GM12878 (cell line): Measurements from ENCODE around the gene UFM1. TPM values are rescaled to one million over a fixed set of nuclear protein-coding genes. Genes with fewer than 3 reads are reported as not detected.
"Not testable (repeated sequence)": the region's sequence is repeated elsewhere in the genome, so short reads cannot be mapped to it uniquely, and the experiment has no call there.

Experiments
- ATAC-seq: fragments of 200-7000 bp; cut with Tn5 transposase; 3 replicates; pipeline ENCODE4 v1.9.1; 2020; ENCODE audit warnings: mild to moderate bottlenecking, moderate library complexity
- BruUV-seq: library from RNA; stranded (reverse); fragments of 400-500 nt; replicated peaks from 2 replicates; lab custom pipeline; 2021; lab: Mats Ljungman, UMichigan
- CTCF ChIA-PET: fragments of 300-600 bp; sonication (Branson Sonifier 250); formaldehyde crosslinking; extraction: SDS; loops from one replicate; lab custom pipeline; 2021; ENCODE audit warnings: inconsistent platforms; lab: Yijun Ruan, JAX
- POLR2A ChIA-PET: fragments of 350-600 bp; formaldehyde crosslinking; extraction: SDS; loops from one replicate; lab custom pipeline; 2021; ENCODE audit warnings: inconsistent platforms; lab: Charles Lee
- RAD21 ChIA-PET: fragments of 300-600 bp; sonication (Branson Sonifier 250); formaldehyde crosslinking; loops from one replicate; lab custom pipeline; 2023; ENCODE audit warnings: antibody characterized with exemption; ENCODE audit not compliant: unreplicated experiment; lab: Charles Lee
- SMC1A ChIA-PET: fragments of 300-600 bp; sonication (Branson Sonifier 250); formaldehyde crosslinking; loops from one replicate; lab custom pipeline; 2023; ENCODE audit not compliant: unreplicated experiment, uncharacterized antibody; lab: Charles Lee
- DNase-seq: peaks from one replicate; pipeline ENCODE4 v3.0.0-alpha.2; 2011; ENCODE audit warnings: low read depth, low spot score
- FAIRE-seq: peaks from 3 replicates; lab custom pipeline; 2011; peaks lifted over from hg19 to GRCh38; lab: Jason Lieb, UNC
- H2AFZ ChIP-seq: 2 replicates; pipeline ENCODE4 v1.6.0; 2011; ENCODE audit warnings: low read depth, low read length, control low read depth; ENCODE audit not compliant: control insufficient read depth
- H3K27ac ChIP-seq: 2 replicates; pipeline ENCODE4 v1.5.1; 2011; ENCODE audit warnings: control low read depth; ENCODE audit not compliant: control insufficient read depth, insufficient read depth
- H3K27me3 ChIP-seq, 2 experiments: replicated peaks in 1 of 2; 2 replicates each; pipeline versions ENCODE4 v1.6.0 to v1.6.1; 2011; ENCODE audit warnings: low read length in 1 of 2; ENCODE audit not compliant: control insufficient read depth in 2 of 2, insufficient read depth in 2 of 2
- H3K36me3 ChIP-seq, 2 experiments: 2 replicates each; pipeline ENCODE4 v1.5.1; 2011; ENCODE audit warnings: low read length in 1 of 2; ENCODE audit not compliant: control insufficient read depth in 2 of 2, insufficient read depth in 2 of 2
- H3K4me1 ChIP-seq: 2 replicates; pipeline ENCODE4 v1.6.1; 2011; ENCODE audit warnings: mild to moderate bottlenecking, low read length, moderate library complexity, mixed read lengths; ENCODE audit not compliant: control insufficient read depth, insufficient read depth
- H3K4me2 ChIP-seq: 2 replicates; pipeline ENCODE4 v1.6.0; 2011; ENCODE audit warnings: control low read depth; ENCODE audit not compliant: control insufficient read depth, insufficient read depth
- H3K4me3 ChIP-seq: fragments of 200-600 bp; sonication (generic); 2 replicates; pipeline ENCODE4 v1.5.1; 2016
- H3K79me2 ChIP-seq: 2 replicates; pipeline ENCODE4 v1.6.0; 2011; ENCODE audit warnings: low read length; ENCODE audit not compliant: control insufficient read depth, insufficient read depth
- H3K9ac ChIP-seq: 2 replicates; pipeline ENCODE4 v1.8.0; 2011; ENCODE audit warnings: low read length, control low read depth, mixed read lengths; ENCODE audit not compliant: control insufficient read depth, insufficient read depth
- H3K9me3 ChIP-seq: replicated peaks from 3 replicates; pipeline ENCODE4 v1.5.1; 2011; ENCODE audit warnings: mild to moderate bottlenecking, low read length; ENCODE audit not compliant: control insufficient read depth, insufficient read depth
- H4K20me1 ChIP-seq: 2 replicates; pipeline ENCODE4 v1.6.0; 2011; ENCODE audit not compliant: control insufficient read depth, insufficient read depth
- WGBS: methylation state at CpG from one replicate; pipeline ENCODE4 v1.1.6; 2016; ENCODE audit warnings: low lambda C conversion rate; ENCODE audit not compliant: insufficient replicate concordance, insufficient coverage; ENCODE audit errors: missing lambda C conversion rate; 5-methylcytosine and 5-hydroxymethylcytosine counted together
- in situ Hi-C: fragments of 300-500 bp; cut with MboI; formaldehyde crosslinking; loops from 9 replicates; pipeline ENCODE4 v1.14.3; 2018; ENCODE audit warnings: mixed read lengths
- intact Hi-C: fragments of 100-400 bp; cut with micrococcal nuclease; formaldehyde crosslinking; loops from one replicate; pipeline ENCODE4 v1.14.2; 2022; ENCODE audit not compliant: unreplicated experiment
- polyA plus RNA-seq, 11 experiments: library from polyadenylated mRNA; depleted of rRNA in 4 of 11; unstranded in 6 of 11; stranded (reverse) in 5 of 11; fragments of >200 nt; fragmentation: Nextera tagmentation in 4 of 11; fragmentation: Illumina TruSeq in 1 of 11; extraction: Ambion mirVana in 4 of 11; extraction: Trizol in 1 of 11; gene quantifications; 1 replicate in 1 of 11; 2 replicates in 10 of 11; pipeline versions ENCODE4 v1.2.1 to v1.2.3, GENCODE V29; 2011 to 2016; ENCODE audit warnings: inconsistent platforms in 2 of 11, missing spikeins in 2 of 11, low read depth in 1 of 11
- total RNA-seq, 4 experiments: library from RNA; depleted of rRNA in 3 of 4; stranded (reverse); fragments of >200 nt in 3 of 4; fragmentation: Illumina TruSeq in 1 of 4; extraction: Trizol in 1 of 4; gene quantifications; 2 replicates each; pipeline versions ENCODE4 v1.2.1 to v1.2.3, GENCODE V29; 2013 to 2021
- TF ChIP-seq, protein P1 (sequence below): fragments of 450-650 bp; IDR thresholded peaks from 2 replicates; pipeline ENCODE4 v1.6.1; 2016; ENCODE audit warnings: mild to moderate bottlenecking, moderate library complexity, borderline replicate concordance

The UFM1 gene
- total and polyA plus RNA-seq, 10 of the 15 experiments (the other 5 are each of a cell fraction or from before 2014, with no cell fraction given) = 40.8 to 96.5 (median 73.8) TPM

DNA sequence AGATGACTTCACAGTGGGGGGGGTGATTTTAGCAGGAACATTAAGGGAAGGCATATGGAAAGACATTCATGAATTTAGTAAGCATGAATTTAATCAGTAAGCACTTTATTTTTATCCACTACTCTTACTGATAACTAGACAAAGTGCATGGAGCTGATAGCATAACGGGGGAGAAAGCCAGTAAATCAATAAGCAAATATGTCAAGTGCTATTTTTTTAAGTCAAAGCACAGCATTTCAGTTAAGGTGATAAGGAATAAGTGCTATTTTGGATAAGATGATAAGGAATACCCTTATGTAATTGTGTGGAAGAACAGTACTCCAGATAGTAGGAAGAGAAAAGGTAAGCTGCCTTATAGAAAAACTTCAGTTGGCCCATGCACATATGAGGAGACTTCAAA lies 19.4 kb downstream of the UFM1 start:
- ChIA-PET SMC1A (interaction anchor here (1.3 kb wide), 1 partner anchor 10 kb away, joined by 3 read pairs; no protein-coding TSS in a partner anchor), POLR2A (no interaction called here), CTCF (interaction anchor here (0.6 kb wide), 1 partner anchor 23 kb away, joined by 4 read pairs; no protein-coding TSS in a partner anchor)
- Histone ChIP-seq H4K20me1 (no peaks in the 10 kb centered on the region), H3K9ac (no peak overlapping the region), H3K9me3 (no peaks in the 10 kb centered on the region), H3K27me3 (no peaks in the 10 kb centered on the region), H3K4me2 (no peak overlapping the region), H3K27ac (no peak overlapping the region), H3K79me2 (no peaks in the 10 kb centered on the region), H3K4me3 (no peak overlapping the region)
- 0% methylated on average over 1 of the region's 1 CpG for WGBS
- no peak for FAIRE-seq
- no peak for DNase-seq
- no peak for ATAC-seq
- BruUV-seq = no TSS peak
- TF ChIP-seq, protein P1, sequence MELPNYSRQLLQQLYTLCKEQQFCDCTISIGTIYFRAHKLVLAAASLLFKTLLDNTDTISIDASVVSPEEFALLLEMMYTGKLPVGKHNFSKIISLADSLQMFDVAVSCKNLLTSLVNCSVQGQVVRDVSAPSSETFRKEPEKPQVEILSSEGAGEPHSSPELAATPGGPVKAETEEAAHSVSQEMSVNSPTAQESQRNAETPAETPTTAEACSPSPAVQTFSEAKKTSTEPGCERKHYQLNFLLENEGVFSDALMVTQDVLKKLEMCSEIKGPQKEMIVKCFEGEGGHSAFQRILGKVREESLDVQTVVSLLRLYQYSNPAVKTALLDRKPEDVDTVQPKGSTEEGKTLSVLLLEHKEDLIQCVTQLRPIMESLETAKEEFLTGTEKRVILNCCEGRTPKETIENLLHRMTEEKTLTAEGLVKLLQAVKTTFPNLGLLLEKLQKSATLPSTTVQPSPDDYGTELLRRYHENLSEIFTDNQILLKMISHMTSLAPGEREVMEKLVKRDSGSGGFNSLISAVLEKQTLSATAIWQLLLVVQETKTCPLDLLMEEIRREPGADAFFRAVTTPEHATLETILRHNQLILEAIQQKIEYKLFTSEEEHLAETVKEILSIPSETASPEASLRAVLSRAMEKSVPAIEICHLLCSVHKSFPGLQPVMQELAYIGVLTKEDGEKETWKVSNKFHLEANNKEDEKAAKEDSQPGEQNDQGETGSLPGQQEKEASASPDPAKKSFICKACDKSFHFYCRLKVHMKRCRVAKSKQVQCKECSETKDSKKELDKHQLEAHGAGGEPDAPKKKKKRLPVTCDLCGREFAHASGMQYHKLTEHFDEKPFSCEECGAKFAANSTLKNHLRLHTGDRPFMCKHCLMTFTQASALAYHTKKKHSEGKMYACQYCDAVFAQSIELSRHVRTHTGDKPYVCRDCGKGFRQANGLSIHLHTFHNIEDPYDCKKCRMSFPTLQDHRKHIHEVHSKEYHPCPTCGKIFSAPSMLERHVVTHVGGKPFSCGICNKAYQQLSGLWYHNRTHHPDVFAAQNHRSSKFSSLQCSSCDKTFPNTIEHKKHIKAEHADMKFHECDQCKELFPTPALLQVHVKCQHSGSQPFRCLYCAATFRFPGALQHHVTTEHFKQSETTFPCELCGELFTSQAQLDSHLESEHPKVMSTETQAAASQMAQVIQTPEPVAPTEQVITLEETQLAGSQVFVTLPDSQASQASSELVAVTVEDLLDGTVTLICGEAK = no peak
- TF ChIP-seq, all 136 proteins: peak for 0
- no peaks in the 10 kb centered on the region for H3K4me1 ChIP-seq
- intact Hi-C loops = no loop called here
- no peak overlapping the region for H2AFZ ChIP-seq
- RAD21 ChIA-PET = no interaction called here
- in situ Hi-C loops = loop anchor here (25.0 kb wide), 1 partner anchor 1307 kb away; the partner anchor contains the start of gene SUPT20H
- no peaks in the 10 kb centered on the region for H3K36me3 ChIP-seq

DNA sequence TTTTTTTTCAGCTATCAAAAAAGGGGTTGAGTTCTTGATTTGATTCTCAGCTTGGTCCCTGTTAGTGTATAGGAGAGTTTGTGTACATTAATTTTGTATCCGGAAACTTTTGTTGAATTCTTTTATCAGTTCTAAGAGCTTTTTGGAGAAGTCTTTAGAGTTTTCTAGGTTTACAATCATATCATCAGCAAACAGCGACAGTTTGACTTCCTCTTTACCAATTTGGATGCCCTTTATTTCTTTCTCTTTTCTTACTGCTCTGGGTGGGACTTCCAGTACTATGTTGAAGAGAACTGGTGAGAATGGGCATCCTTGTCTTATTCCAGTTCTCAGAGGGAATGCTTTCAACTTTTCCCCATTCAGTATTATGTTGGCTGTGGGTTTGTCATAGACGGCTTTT lies 20.4 kb downstream of the UFM1 start:
- in situ Hi-C loops = loop anchor here (25.0 kb wide), 1 partner anchor 1308 kb away; the partner anchor contains the start of gene SUPT20H
- ATAC-seq, BruUV-seq, H3K79me2 ChIP-seq, POLR2A ChIA-PET, FAIRE-seq, H3K27me3 ChIP-seq, SMC1A ChIA-PET, H2AFZ ChIP-seq, DNase-seq, H3K36me3 ChIP-seq, intact Hi-C loops, H3K9me3 ChIP-seq, H3K4me2 ChIP-seq, H3K9ac ChIP-seq, H3K4me3 ChIP-seq, H4K20me1 ChIP-seq, H3K4me1 ChIP-seq, RAD21 ChIA-PET, H3K27ac ChIP-seq: not testable (repeated sequence)
- WGBS = 30% methylated on average over 3 of the region's 3 CpGs
- CTCF ChIA-PET = interaction anchor here (0.7 kb wide), 2 partner anchors 135 to 1347 kb away, joined by 3 read pairs; no protein-coding TSS in a partner anchor
